Retina (tissue), 1 donor: ENCODE results near the gene SLC16A9.
"Not testable (repeated sequence)": the region's sequence is repeated elsewhere in the genome, so short reads cannot be mapped to it uniquely, and the experiment has no call there.

Experiments
- DNase-seq: peaks from one replicate; pipeline ENCODE4 v3.0.0-alpha.2; 2016

SLC16A9 gene

GRCh38 chr10:59672150-59672875 lies 37.3 kb downstream of the SLC16A9 start:
- DNase-seq = no peak

GRCh38 chr10:59670269-59670668 lies 39.4 kb downstream of the SLC16A9 start:
- no peak for DNase-seq

- DNase-seq = no peak
These were observed 41.6 kb downstream of the SLC16A9 start for GRCh38 chr10:59668096-59668495.

- no peak for DNase-seq
These were observed 43.3 kb downstream of the SLC16A9 start for GRCh38 chr10:59666310-59666709.

GRCh38 chr10:59663213-59663612 lies 46.4 kb downstream of the SLC16A9 start:
- DNase-seq = not testable (repeated sequence)

GRCh38 chr10:59657724-59658123 lies 51.9 kb downstream of the SLC16A9 start:
- DNase-seq = no peak

GRCh38 chr10:59655309-59655708 lies 54.3 kb downstream of the SLC16A9 start:
- no peak for DNase-seq

- no peak for DNase-seq
These were observed 55.6 kb downstream of the SLC16A9 start for GRCh38 chr10:59654007-59654406.

- DNase-seq = no peak
These were observed 57.7 kb downstream of the SLC16A9 start for GRCh38 chr10:59651902-59652301.

- no peak for DNase-seq
These were observed 59.9 kb downstream of the SLC16A9 start for GRCh38 chr10:59649606-59650346.

GRCh38 chr10:59648711-59649201 lies 60.9 kb downstream of the SLC16A9 start:
- DNase-seq = peak; percentile 11

- DNase-seq = no peak
These were observed 64.8 kb downstream of the SLC16A9 start for GRCh38 chr10:59644841-59645240.

- not testable (repeated sequence) for DNase-seq
These were observed 68.0 kb downstream of the SLC16A9 start for GRCh38 chr10:59641688-59642087.

GRCh38 chr10:59635502-59636290 lies 74.0 kb downstream of the SLC16A9 start:
- DNase-seq = no peak

GRCh38 chr10:59634102-59634501 lies 75.5 kb downstream of the SLC16A9 start:
- DNase-seq = no peak

- DNase-seq = no peak
These were observed 76.6 kb downstream of the SLC16A9 start for GRCh38 chr10:59633063-59633462.

GRCh38 chr10:59631882-59632807 lies 77.5 kb downstream of the SLC16A9 start:
- DNase-seq = no peak

- DNase-seq = no peak
These were observed 78.4 kb downstream of the SLC16A9 start for GRCh38 chr10:59631237-59631636.

GRCh38 chr10:59628965-59629364 lies 80.7 kb downstream of the SLC16A9 start:
- no peak for DNase-seq

- DNase-seq = no peak
These were observed 81.2 kb downstream of the SLC16A9 start for GRCh38 chr10:59628456-59628855.

GRCh38 chr10:59627366-59628018 lies 82.2 kb downstream of the SLC16A9 start:
- DNase-seq = no peak

GRCh38 chr10:59626523-59626869 lies 83.2 kb downstream of the SLC16A9 start:
- DNase-seq = no peak
